Thoracic aorta (tissue), 2 donors: ENCODE results near the gene SYNDIG1. TPM values are rescaled to one million over a fixed set of nuclear protein-coding genes. Genes with fewer than 3 reads are reported as not detected.

Experiments used
- ATAC-seq: fragments of 150-250 bp; one replicate; pipeline ENCODE4 v1.8.0; 2017; ENCODE audit warnings: low read depth; ENCODE audit not compliant: insufficient number of reproducible peaks, low FRiP score
- DNase-seq: peaks from one replicate; pipeline ENCODE4 v3.0.0-alpha.2; 2020; ENCODE audit warnings: low spot score
- H3K27ac ChIP-seq, 2 donors: fragments of 200-600 bp; sonication (generic); 1 replicate in 1 of 2; 2 replicates in 1 of 2; pipeline ENCODE4 v1.5.1; 2016; ENCODE audit warnings: mild to moderate bottlenecking in 2 of 2, moderate library complexity in 2 of 2
- H3K27me3 ChIP-seq: fragments of 200-600 bp; sonication (generic); replicated peaks from 2 replicates; pipeline ENCODE4 v1.6.0; 2016; ENCODE audit warnings: mild to moderate bottlenecking; ENCODE audit not compliant: insufficient read depth
- H3K36me3 ChIP-seq: fragments of 200-600 bp; sonication (generic); one replicate; pipeline ENCODE4 v1.5.1; 2016
- H3K4me1 ChIP-seq, 2 donors: fragments of 200-600 bp; sonication (generic); 1 replicate in 1 of 2; 2 replicates in 1 of 2; pipeline versions ENCODE4 v1.5.1 to v1.6.0; 2016; ENCODE audit warnings: low read depth in 2 of 2, mild to moderate bottlenecking in 1 of 2; ENCODE audit not compliant: control insufficient read depth in 1 of 2
- H3K4me3 ChIP-seq: fragments of 200-600 bp; sonication (generic); 2 replicates; pipeline ENCODE4 v1.5.1; 2016; ENCODE audit warnings: mild to moderate bottlenecking
- H3K9me3 ChIP-seq: fragments of 200-600 bp; sonication (generic); 2 replicates; pipeline ENCODE4 v1.5.1; 2016
- CTCF ChIP-seq: fragments of 200-600 bp; sonication (generic); IDR thresholded peaks from one replicate; pipeline ENCODE4 v1.5.1; 2019; ENCODE audit warnings: antibody characterized with exemption
- total RNA-seq, 2 donors: library from RNA; depleted of rRNA; stranded (reverse); fragments of >200 nt; gene quantifications; one replicate each; pipeline versions ENCODE4 v1.1.0 to v1.2.3, GENCODE V29; 2016

Gene SYNDIG1
- total RNA-seq, 2 donors from 2014 or later = 1.8 to 5.4 TPM

GRCh38 chr20:24584078-24584477 lies 114.6 kb downstream of the SYNDIG1 start:
- no peak for ATAC-seq

DNA sequence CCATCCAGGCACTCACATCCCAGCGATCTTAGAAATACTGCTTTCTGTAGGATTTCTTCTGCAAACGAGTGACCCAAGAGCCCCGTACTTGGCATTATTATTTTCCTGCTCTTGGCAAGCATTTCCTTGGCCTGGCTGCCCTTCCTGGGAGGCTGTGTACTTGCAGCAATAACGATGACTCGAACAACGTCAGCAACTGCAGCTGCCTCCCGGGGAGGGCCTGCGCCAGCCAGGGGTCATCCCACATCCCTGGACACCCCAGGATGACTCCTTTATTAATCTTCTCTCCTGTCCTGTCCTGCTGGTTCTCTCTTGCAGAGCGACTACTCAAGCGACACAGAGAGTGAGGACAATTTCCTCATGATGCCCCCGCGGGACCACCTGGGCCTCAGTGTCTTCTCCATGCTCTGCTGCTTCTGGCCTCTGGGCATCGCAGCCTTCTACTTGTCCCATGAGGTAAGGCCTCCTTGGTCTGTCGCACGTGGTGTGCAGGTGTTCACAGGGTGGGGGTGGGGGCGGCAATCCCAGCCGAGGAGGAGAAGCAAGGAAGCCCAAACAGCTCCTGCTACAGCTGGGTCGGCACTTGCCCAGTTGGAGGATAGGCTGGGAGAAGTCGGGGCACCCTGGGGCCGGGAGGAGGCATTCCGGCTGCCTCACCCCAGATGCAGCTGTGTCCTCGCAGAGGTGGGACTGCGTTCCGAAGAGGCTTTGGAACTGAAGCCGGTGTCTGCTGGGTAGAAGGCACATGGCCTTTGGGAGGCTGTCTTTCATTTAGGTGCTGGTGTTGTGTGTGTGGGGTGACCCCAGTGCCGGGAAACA lies 115.3 kb downstream of the SYNDIG1 start:
- Histone ChIP-seq H3K4me1 (no peaks in the 10 kb centered on the region), H3K27ac (no peak overlapping the region), H3K36me3 (no peaks in the 10 kb centered on the region), H3K27me3 (no peaks in the 10 kb centered on the region), H3K4me3 (no peak overlapping the region), H3K9me3 (no peaks in the 10 kb centered on the region)
- no peak for TF ChIP-seq CTCF
- no peak for DNase-seq
- no peak for ATAC-seq

More at GRCh38 chr20:24584078-24584477, 114.6 kb downstream of the SYNDIG1 start:
- Histone ChIP-seq H3K27ac (no peak overlapping the region), H3K27me3 (no peaks in the 10 kb centered on the region), H3K9me3 (no peaks in the 10 kb centered on the region), H3K36me3 (no peaks in the 10 kb centered on the region), H3K4me3 (no peak overlapping the region), H3K4me1 (no peaks in the 10 kb centered on the region)
- no peak for TF ChIP-seq CTCF
- DNase-seq = no peak

- no peaks in the 10 kb centered on the region for H3K4me1 ChIP-seq
- H3K9me3 ChIP-seq = no peaks in the 10 kb centered on the region
- no peak overlapping the region for H3K4me3 ChIP-seq
- ATAC-seq = no peak
- no peak for TF ChIP-seq CTCF
- no peak for DNase-seq
- H3K36me3 ChIP-seq = no peaks in the 10 kb centered on the region
- no peak overlapping the region for H3K27ac ChIP-seq
- no peaks in the 10 kb centered on the region for H3K27me3 ChIP-seq
These were observed 116.5 kb downstream of the SYNDIG1 start for GRCh38 chr20:24585796-24586522.

GRCh38 chr20:24586523-24586840 lies 117.1 kb downstream of the SYNDIG1 start:
- ATAC-seq (no peak), DNase-seq (no peak)
- Histone ChIP-seq H3K36me3 (no peaks in the 10 kb centered on the region), H3K27me3 (no peaks in the 10 kb centered on the region), H3K4me3 (no peak overlapping the region), H3K27ac (no peak overlapping the region), H3K9me3 (no peaks in the 10 kb centered on the region), H3K4me1 (no peaks in the 10 kb centered on the region)
- no peak for TF ChIP-seq CTCF

- Histone ChIP-seq H3K4me1 (no peaks in the 10 kb centered on the region), H3K9me3 (no peaks in the 10 kb centered on the region), H3K27me3 (no peaks in the 10 kb centered on the region), H3K4me3 (no peak overlapping the region), H3K36me3 (no peaks in the 10 kb centered on the region), H3K27ac (no peak overlapping the region)
- DNase-seq (no peak), ATAC-seq (no peak)
- no peak for TF ChIP-seq CTCF
These were observed 118.1 kb downstream of the SYNDIG1 start for GRCh38 chr20:24587384-24588046.
